HepG2 (cell line): ENCODE data around the gene PEPD. TPM values are rescaled to one million over a fixed set of nuclear protein-coding genes. Genes with fewer than 3 reads are reported as not detected.
A peak's percentile ranks its signal among the peaks of the same experiment; 100 is the strongest.

Experiments used
- HDAC2 ChIP-seq: sonication (generic); formaldehyde crosslinking; IDR thresholded peaks from 2 replicates; pipeline ENCODE4 v1.4.0; 2020; ENCODE audit warnings: missing genetic modification reagents
- MAZ ChIP-seq, 2 experiments: sonication (generic) in 1 of 2; formaldehyde crosslinking in 1 of 2; IDR thresholded peaks; 2 replicates each; pipeline versions ENCODE4 v1.5.0 to v1.6.1; 2012 to 2020; ENCODE audit warnings: low read depth in 2 of 2, mild to moderate bottlenecking in 2 of 2, borderline replicate concordance in 1 of 2, improper control_type of control experiment in 1 of 2, low read length in 1 of 2, missing genetic modification reagents in 1 of 2, moderate library complexity in 1 of 2
- MED1 ChIP-seq: sonication (generic); formaldehyde crosslinking; IDR thresholded peaks from 2 replicates; pipeline ENCODE4 v1.4.0; 2020; ENCODE audit warnings: missing genetic modification reagents
- NCOA2 ChIP-seq: sonication (generic); formaldehyde crosslinking; IDR thresholded peaks from 2 replicates; pipeline ENCODE4 v1.8.0; 2022; ENCODE audit warnings: inconsistent platforms
- NPAS2 ChIP-seq: sonication (generic); formaldehyde crosslinking; IDR thresholded peaks from 2 replicates; pipeline ENCODE4 v1.8.0; 2022; ENCODE audit warnings: mild to moderate bottlenecking, missing genetic modification reagents, borderline replicate concordance
- SP4 ChIP-seq: sonication (generic); formaldehyde crosslinking; IDR thresholded peaks from 2 replicates; pipeline ENCODE4 v1.8.1; 2023; ENCODE audit warnings: mild to moderate bottlenecking, missing genetic modification reagents
- XRCC5 ChIP-seq: fragments of 200-400 bp; formaldehyde crosslinking; optimal IDR thresholded peaks from 2 replicates; pipeline ENCODE3; 2017; ENCODE audit warnings: mild to moderate bottlenecking, low read length
- ZBTB20 ChIP-seq: sonication (generic); formaldehyde crosslinking; IDR thresholded peaks from 2 replicates; pipeline ENCODE4 v1.8.1; 2023; ENCODE audit warnings: missing genetic modification reagents, low read depth, mild to moderate bottlenecking, borderline replicate concordance
- ZFP90 ChIP-seq: sonication (generic); formaldehyde crosslinking; IDR thresholded peaks from 2 replicates; pipeline ENCODE4 v1.8.0; 2022; ENCODE audit warnings: missing genetic modification reagents, mild to moderate bottlenecking, inconsistent platforms, borderline replicate concordance
- ZNF724P ChIP-seq: sonication (generic); formaldehyde crosslinking; IDR thresholded peaks from 2 replicates; pipeline ENCODE4 v1.8.0; 2022; ENCODE audit warnings: missing genetic modification reagents, borderline replicate concordance
- ZNF891 ChIP-seq: sonication (generic); formaldehyde crosslinking; IDR thresholded peaks from 2 replicates; pipeline ENCODE4 v1.5.0; 2020; ENCODE audit warnings: mild to moderate bottlenecking, missing genetic modification reagents
- polyA plus RNA-seq, 8 experiments: library from polyadenylated mRNA; depleted of rRNA in 3 of 8; stranded (reverse) in 7 of 8; unstranded in 1 of 8; fragments of >200 nt; fragmentation: Illumina TruSeq in 4 of 8; extraction: Trizol in 4 of 8; gene quantifications; 2 replicates each; pipeline versions ENCODE4 v1.2.1 to v1.2.3, GENCODE V29; 2011 to 2016; ENCODE audit warnings: low read depth in 4 of 8, missing spikeins in 1 of 8, mixed read lengths in 1 of 8; ENCODE audit not compliant: insufficient read depth in 1 of 8
- total RNA-seq, 5 experiments: library from RNA; depleted of rRNA; stranded (reverse); fragments of >200 nt; fragmentation: Illumina TruSeq; extraction: Trizol; gene quantifications; 2 replicates each; pipeline ENCODE4 v1.2.3, GENCODE V29; 2016; ENCODE audit warnings: low read depth in 1 of 5
- TF ChIP-seq, protein P1 (sequence below): sonication (generic); formaldehyde crosslinking; IDR thresholded peaks from 2 replicates; pipeline ENCODE4 v1.5.1; 2020; ENCODE audit warnings: mild to moderate bottlenecking, missing genetic modification reagents, moderate library complexity
- TF ChIP-seq, protein P2 (sequence below): sonication (generic); formaldehyde crosslinking; conservative IDR thresholded peaks from 2 replicates; pipeline ENCODE4 v1.8.1; 2023; ENCODE audit warnings: missing genetic modification reagents
- TF ChIP-seq, protein P3 (sequence below): sonication (generic); formaldehyde crosslinking; IDR thresholded peaks from 2 replicates; pipeline ENCODE4 v1.8.0; 2022; ENCODE audit warnings: mild to moderate bottlenecking, missing genetic modification reagents; ENCODE audit not compliant: insufficient replicate concordance
- TF ChIP-seq, protein P4 (sequence below): sonication (generic); formaldehyde crosslinking; IDR thresholded peaks from 2 replicates; pipeline ENCODE4 v1.8.0; 2022; ENCODE audit warnings: low read depth, missing genetic modification reagents
- TF ChIP-seq, protein P5 (sequence below): IDR thresholded peaks from 2 replicates; pipeline ENCODE4 v1.6.1; 2016; ENCODE audit warnings: low read depth, control low read depth

PEPD gene
- total and polyA plus RNA-seq, 2 of the 13 experiments (the other 11 are each of a cell fraction or from before 2014, with no cell fraction given) = 60.7 to 75.1 TPM

DNA sequence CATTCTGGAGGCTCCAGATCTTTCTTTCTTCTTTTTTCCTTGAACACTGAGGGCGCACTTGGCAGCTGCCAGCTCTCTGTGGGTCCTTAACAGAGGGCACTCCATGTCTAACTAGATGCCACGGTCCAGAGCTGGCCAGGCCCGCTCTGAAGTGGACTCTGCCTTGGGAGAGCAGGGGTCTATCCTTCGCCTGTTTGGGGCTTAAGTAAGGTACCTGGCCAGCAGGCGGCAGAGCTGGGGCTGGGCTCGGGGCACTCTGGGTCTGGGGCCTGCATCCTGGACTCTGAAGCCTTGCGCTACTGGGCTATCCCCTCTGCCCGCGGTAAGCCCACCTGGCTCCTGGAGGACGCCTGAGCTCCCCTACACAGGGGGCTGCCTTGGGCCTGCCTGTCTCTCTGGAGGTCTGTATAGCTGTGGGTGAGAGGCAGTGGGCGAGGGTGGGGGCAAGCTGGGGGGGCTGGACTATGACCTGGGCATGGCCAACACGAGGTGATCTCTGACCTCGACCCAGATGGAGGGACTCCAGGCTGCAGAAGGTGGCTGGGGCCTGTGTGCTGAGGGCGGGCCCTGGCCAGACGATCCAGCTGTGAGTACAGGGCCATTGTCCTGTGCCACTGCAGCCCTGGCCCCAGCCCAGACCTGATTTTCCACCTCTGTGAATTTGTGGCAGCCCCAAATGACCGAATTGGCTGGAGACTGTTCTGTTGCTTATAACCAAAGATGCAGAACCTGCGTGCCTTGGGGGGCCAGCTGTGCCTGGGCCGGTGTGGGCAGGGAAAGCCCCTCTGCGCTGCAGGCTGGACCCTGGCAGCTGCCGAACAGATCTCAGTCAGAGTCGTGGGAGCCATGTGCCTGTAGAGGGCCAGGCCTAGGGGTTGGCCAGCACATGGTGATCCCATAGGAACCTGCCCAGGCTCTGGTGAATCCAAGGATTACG is 121.6 kb downstream of the PEPD start (continued):
- TF ChIP-seq, protein P1, sequence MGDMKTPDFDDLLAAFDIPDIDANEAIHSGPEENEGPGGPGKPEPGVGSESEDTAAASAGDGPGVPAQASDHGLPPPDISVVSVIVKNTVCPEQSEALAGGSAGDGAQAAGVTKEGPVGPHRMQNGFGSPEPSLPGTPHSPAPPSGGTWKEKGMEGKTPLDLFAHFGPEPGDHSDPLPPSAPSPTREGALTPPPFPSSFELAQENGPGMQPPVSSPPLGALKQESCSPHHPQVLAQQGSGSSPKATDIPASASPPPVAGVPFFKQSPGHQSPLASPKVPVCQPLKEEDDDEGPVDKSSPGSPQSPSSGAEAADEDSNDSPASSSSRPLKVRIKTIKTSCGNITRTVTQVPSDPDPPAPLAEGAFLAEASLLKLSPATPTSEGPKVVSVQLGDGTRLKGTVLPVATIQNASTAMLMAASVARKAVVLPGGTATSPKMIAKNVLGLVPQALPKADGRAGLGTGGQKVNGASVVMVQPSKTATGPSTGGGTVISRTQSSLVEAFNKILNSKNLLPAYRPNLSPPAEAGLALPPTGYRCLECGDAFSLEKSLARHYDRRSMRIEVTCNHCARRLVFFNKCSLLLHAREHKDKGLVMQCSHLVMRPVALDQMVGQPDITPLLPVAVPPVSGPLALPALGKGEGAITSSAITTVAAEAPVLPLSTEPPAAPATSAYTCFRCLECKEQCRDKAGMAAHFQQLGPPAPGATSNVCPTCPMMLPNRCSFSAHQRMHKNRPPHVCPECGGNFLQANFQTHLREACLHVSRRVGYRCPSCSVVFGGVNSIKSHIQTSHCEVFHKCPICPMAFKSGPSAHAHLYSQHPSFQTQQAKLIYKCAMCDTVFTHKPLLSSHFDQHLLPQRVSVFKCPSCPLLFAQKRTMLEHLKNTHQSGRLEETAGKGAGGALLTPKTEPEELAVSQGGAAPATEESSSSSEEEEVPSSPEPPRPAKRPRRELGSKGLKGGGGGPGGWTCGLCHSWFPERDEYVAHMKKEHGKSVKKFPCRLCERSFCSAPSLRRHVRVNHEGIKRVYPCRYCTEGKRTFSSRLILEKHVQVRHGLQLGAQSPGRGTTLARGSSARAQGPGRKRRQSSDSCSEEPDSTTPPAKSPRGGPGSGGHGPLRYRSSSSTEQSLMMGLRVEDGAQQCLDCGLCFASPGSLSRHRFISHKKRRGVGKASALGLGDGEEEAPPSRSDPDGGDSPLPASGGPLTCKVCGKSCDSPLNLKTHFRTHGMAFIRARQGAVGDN (CRISPR knock-in tag) = peak; percentile 96
- TF ChIP-seq, protein P2, sequence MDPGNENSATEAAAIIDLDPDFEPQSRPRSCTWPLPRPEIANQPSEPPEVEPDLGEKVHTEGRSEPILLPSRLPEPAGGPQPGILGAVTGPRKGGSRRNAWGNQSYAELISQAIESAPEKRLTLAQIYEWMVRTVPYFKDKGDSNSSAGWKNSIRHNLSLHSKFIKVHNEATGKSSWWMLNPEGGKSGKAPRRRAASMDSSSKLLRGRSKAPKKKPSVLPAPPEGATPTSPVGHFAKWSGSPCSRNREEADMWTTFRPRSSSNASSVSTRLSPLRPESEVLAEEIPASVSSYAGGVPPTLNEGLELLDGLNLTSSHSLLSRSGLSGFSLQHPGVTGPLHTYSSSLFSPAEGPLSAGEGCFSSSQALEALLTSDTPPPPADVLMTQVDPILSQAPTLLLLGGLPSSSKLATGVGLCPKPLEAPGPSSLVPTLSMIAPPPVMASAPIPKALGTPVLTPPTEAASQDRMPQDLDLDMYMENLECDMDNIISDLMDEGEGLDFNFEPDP (CRISPR knock-in tag) = no peak
- TF ChIP-seq XRCC5 (no peak), MED1 (CRISPR knock-in tag) (peak; percentile 88), SP4 (CRISPR knock-in tag) (0 out of 2 replicates have a peak, but pooled peaks have one; percentile 43), ZNF891 (CRISPR knock-in tag) (peak; percentile 60), MAZ (IDR thresholded peaks at IDR 0.05; ENCODE audit: borderline replicate concordance, low read depth, low read length) (peak; percentile 45; the same call in 1 of the 2 replicates), MAZ (CRISPR knock-in tag; IDR thresholded peaks at IDR 0.05; ENCODE audit: low read depth) (no peak), NPAS2 (CRISPR knock-in tag) (no peak), HDAC2 (peak; percentile 58), ZNF724P (CRISPR knock-in tag) (0 out of 2 replicates have a peak, but pooled peaks have one; percentile 29), ZBTB20 (peak; percentile 77; the same call in 1 of the 2 replicates), ZFP90 (CRISPR knock-in tag) (no peak), NCOA2 (peak; percentile 31; the same call in 1 of the 2 replicates)
- TF ChIP-seq, protein P3, sequence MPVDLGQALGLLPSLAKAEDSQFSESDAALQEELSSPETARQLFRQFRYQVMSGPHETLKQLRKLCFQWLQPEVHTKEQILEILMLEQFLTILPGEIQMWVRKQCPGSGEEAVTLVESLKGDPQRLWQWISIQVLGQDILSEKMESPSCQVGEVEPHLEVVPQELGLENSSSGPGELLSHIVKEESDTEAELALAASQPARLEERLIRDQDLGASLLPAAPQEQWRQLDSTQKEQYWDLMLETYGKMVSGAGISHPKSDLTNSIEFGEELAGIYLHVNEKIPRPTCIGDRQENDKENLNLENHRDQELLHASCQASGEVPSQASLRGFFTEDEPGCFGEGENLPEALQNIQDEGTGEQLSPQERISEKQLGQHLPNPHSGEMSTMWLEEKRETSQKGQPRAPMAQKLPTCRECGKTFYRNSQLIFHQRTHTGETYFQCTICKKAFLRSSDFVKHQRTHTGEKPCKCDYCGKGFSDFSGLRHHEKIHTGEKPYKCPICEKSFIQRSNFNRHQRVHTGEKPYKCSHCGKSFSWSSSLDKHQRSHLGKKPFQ = peak; percentile 59
- TF ChIP-seq, protein P4, sequence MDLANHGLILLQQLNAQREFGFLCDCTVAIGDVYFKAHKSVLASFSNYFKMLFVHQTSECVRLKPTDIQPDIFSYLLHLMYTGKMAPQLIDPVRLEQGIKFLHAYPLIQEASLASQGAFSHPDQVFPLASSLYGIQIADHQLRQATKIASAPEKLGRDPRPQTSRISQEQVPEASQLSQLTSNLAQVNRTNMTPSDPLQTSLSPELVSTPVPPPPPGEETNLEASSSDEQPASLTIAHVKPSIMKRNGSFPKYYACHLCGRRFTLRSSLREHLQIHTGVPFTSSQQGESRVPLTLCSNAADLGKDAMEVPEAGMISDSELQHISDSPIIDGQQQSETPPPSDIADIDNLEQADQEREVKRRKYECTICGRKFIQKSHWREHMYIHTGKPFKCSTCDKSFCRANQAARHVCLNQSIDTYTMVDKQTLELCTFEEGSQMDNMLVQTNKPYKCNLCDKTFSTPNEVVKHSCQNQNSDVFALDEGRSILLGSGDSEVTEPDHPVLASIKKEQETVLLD (CRISPR knock-in tag) = no peak
- TF ChIP-seq, protein P5, sequence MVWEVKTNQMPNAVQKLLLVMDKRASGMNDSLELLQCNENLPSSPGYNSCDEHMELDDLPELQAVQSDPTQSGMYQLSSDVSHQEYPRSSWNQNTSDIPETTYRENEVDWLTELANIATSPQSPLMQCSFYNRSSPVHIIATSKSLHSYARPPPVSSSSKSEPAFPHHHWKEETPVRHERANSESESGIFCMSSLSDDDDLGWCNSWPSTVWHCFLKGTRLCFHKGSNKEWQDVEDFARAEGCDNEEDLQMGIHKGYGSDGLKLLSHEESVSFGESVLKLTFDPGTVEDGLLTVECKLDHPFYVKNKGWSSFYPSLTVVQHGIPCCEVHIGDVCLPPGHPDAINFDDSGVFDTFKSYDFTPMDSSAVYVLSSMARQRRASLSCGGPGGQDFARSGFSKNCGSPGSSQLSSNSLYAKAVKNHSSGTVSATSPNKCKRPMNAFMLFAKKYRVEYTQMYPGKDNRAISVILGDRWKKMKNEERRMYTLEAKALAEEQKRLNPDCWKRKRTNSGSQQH (CRISPR knock-in tag) = 0 out of 2 replicates have a peak, but pooled peaks have one; percentile 45
